GM23338 (cell line): ENCODE data around the gene SFT2D2. TPM values are rescaled to one million over a fixed set of nuclear protein-coding genes. Genes with fewer than 3 reads are reported as not detected.

ENCODE experiments used
- ATAC-seq: fragments of 200-7000 bp; cut with Tn5 transposase; 3 replicates; pipeline ENCODE4 v1.9.1; 2020
- DNase-seq: peaks from one replicate; pipeline ENCODE4 v3.0.0-alpha.2; 2015; ENCODE audit warnings: low spot score
- H2AFZ ChIP-seq: fragments of 200-600 bp; sonication (generic); 2 replicates; pipeline ENCODE4 v1.8.0; 2016; ENCODE audit warnings: antibody characterized with exemption, mild to moderate bottlenecking, moderate library complexity
- H3F3A ChIP-seq: fragments of 200-600 bp; sonication (generic); replicated peaks from 2 replicates; pipeline ENCODE4 v1.8.0; 2017; ENCODE audit warnings: antibody characterized with exemption, mixed run types, low read depth
- H3K27ac ChIP-seq: fragments of 200-600 bp; sonication (generic); 2 replicates; pipeline ENCODE4 v1.6.1; 2016; ENCODE audit warnings: low read depth
- H3K27me3 ChIP-seq: fragments of 200-600 bp; sonication (generic); 2 replicates; pipeline ENCODE4 v1.8.0; 2016; ENCODE audit warnings: mild to moderate bottlenecking, mixed run types, moderate library complexity; ENCODE audit not compliant: insufficient read depth
- H3K36me3 ChIP-seq: fragments of 200-600 bp; sonication (generic); 2 replicates; pipeline ENCODE4 v1.8.0; 2016; ENCODE audit warnings: mild to moderate bottlenecking; ENCODE audit not compliant: insufficient read depth
- H3K4me1 ChIP-seq: fragments of 200-600 bp; sonication (generic); 2 replicates; pipeline ENCODE4 v1.8.0; 2016; ENCODE audit warnings: mild to moderate bottlenecking, moderate library complexity; ENCODE audit not compliant: insufficient read depth
- H3K4me2 ChIP-seq: fragments of 200-600 bp; sonication (generic); 2 replicates; pipeline ENCODE4 v1.7.1; 2017; ENCODE audit warnings: mixed run types
- H3K4me3 ChIP-seq: fragments of 200-600 bp; sonication (generic); 2 replicates; pipeline ENCODE4 v1.6.1; 2016; ENCODE audit warnings: mixed run types
- H3K79me2 ChIP-seq: fragments of 200-600 bp; sonication (generic); replicated peaks from 2 replicates; pipeline ENCODE4 v1.8.0; 2017; ENCODE audit warnings: mild to moderate bottlenecking; ENCODE audit not compliant: insufficient read depth
- H3K9me2 ChIP-seq: fragments of 200-600 bp; sonication (generic); 2 replicates; pipeline ENCODE4 v1.8.0; 2017; ENCODE audit not compliant: insufficient read depth
- H4K20me1 ChIP-seq: fragments of 200-600 bp; sonication (generic); replicated peaks from 2 replicates; pipeline ENCODE4 v1.8.0; 2017; ENCODE audit warnings: mild to moderate bottlenecking; ENCODE audit not compliant: insufficient read depth
- H3K27ac Mint-ChIP-seq: 2 replicates; pipeline ENCODE4 v1.8.0; 2020; ENCODE audit warnings: inconsistent platforms, mild to moderate bottlenecking, moderate library complexity, mixed read lengths
- H3K27me3 Mint-ChIP-seq: 3 replicates; pipeline ENCODE4 v1.8.0; 2022; ENCODE audit warnings: low read depth, mild to moderate bottlenecking, moderate library complexity, mixed read lengths, inconsistent platforms; ENCODE audit not compliant: insufficient read depth, poor library complexity
- H3K36me3 Mint-ChIP-seq: 3 replicates; pipeline ENCODE4 v1.8.0; 2021; ENCODE audit warnings: low read depth, mild to moderate bottlenecking, inconsistent platforms, moderate library complexity, mixed read lengths
- H3K4me1 Mint-ChIP-seq: 3 replicates; pipeline ENCODE4 v1.8.0; 2020; ENCODE audit warnings: mild to moderate bottlenecking, inconsistent platforms, mixed read lengths
- H3K4me3 Mint-ChIP-seq: 3 replicates; pipeline ENCODE4 v1.8.0; 2021; ENCODE audit warnings: moderate library complexity, mild to moderate bottlenecking, inconsistent platforms, mixed read lengths
- H3K9me3 Mint-ChIP-seq: 3 replicates; pipeline ENCODE4 v1.8.0; 2020; ENCODE audit warnings: moderate library complexity, mild to moderate bottlenecking, inconsistent platforms, mixed read lengths
- CREB1 ChIP-seq: fragments of 250-450 bp; sonication (Bioruptor Pico); IDR thresholded peaks from 2 replicates; pipeline ENCODE4 v1.5.0; 2020; ENCODE audit warnings: low read depth, mild to moderate bottlenecking, moderate library complexity
- CTCF ChIP-seq, 2 experiments: fragments of 200-600 bp in 1 of 2; sonication (generic) in 1 of 2; conservative IDR thresholded peaks; 2 replicates each; pipeline versions ENCODE4 v1.5.1 to v1.6.1; 2016 to 2017; ENCODE audit warnings: antibody characterized with exemption in 2 of 2, low read depth in 2 of 2, mild to moderate bottlenecking in 2 of 2, moderate library complexity in 1 of 2
- ETS1 ChIP-seq: IDR thresholded peaks from 2 replicates; pipeline ENCODE4 v1.6.1; 2016; ENCODE audit warnings: antibody characterized with exemption
- EZH2 ChIP-seq: fragments of 200-600 bp; sonication (generic); IDR thresholded peaks from one replicate; pipeline ENCODE4 v1.8.0; 2017; ENCODE audit warnings: antibody characterized with exemption, mild to moderate bottlenecking, low read depth; ENCODE audit not compliant: unreplicated experiment
- JUNB ChIP-seq: IDR thresholded peaks from one replicate; pipeline ENCODE4 v1.6.1; 2016; ENCODE audit warnings: antibody characterized with exemption; ENCODE audit not compliant: unreplicated experiment
- NANOG ChIP-seq: IDR thresholded peaks from 2 replicates; pipeline ENCODE4 v1.6.1; 2016; ENCODE audit warnings: antibody characterized with exemption, borderline replicate concordance
- REST ChIP-seq: IDR thresholded peaks from one replicate; pipeline ENCODE4 v1.6.1; 2018; ENCODE audit warnings: antibody characterized with exemption; ENCODE audit not compliant: unreplicated experiment
- STAT1 ChIP-seq: IDR thresholded peaks from one replicate; pipeline ENCODE4 v1.6.1; 2016; ENCODE audit warnings: antibody characterized with exemption; ENCODE audit not compliant: unreplicated experiment
- ZNF114 ChIP-seq: fragments of 250-450 bp; sonication (Bioruptor Pico); IDR thresholded peaks from 2 replicates; pipeline ENCODE4 v1.5.0; 2020; ENCODE audit warnings: mild to moderate bottlenecking, moderate library complexity
- ZNF331 ChIP-seq: fragments of 250-450 bp; sonication (Bioruptor Pico); IDR thresholded peaks from 2 replicates; pipeline ENCODE4 v1.5.0; 2020; ENCODE audit warnings: low read depth, mild to moderate bottlenecking, moderate library complexity
- ZNF462 ChIP-seq: fragments of 250-450 bp; sonication (Bioruptor Pico); IDR thresholded peaks from 2 replicates; pipeline ENCODE4 v1.5.0; 2020; ENCODE audit warnings: mild to moderate bottlenecking, moderate library complexity
- polyA plus RNA-seq: library from polyadenylated mRNA; unstranded; fragments of >200 nt; fragmentation: Nextera tagmentation; extraction: Ambion mirVana; gene quantifications from 2 replicates; pipeline ENCODE4 v1.2.1, GENCODE V29; 2016
- total RNA-seq: library from RNA; depleted of rRNA; stranded (reverse); fragments of >200 nt; shearing (Covaris generic); gene quantifications from 2 replicates; pipeline ENCODE4 v1.2.3, GENCODE V29; 2014

SFT2D2 gene
- total and polyA plus RNA-seq, 2 experiments from 2014 or later, result 7.6 to 27.2 TPM

- TF ChIP-seq ZNF462 (CRISPR knock-in tag) (no peak), NANOG (no peak), CREB1 (CRISPR knock-in tag) (no peak)
Observed at GRCh38 chr1:168195199-168196135, 30.3 kb upstream of the SFT2D2 start (continued).

GRCh38 chr1:168199056-168199455 is 26.7 kb upstream of the SFT2D2 start:
- no peak for DNase-seq
- H3K27ac Mint-ChIP-seq, result no peak overlapping the region
- H3K36me3 Mint-ChIP-seq, result peaks cover 21% of the 10 kb centered on the region; the same call in 2 of the 3 replicates
- no peak for TF ChIP-seq STAT1
- no peak for TF ChIP-seq JUNB
- TF ChIP-seq EZH2, result no peak
- no peak for TF ChIP-seq REST
- no peak for TF ChIP-seq CREB1 (CRISPR knock-in tag)
- no peak for TF ChIP-seq ZNF114
- TF ChIP-seq ZNF331 (CRISPR knock-in tag), result no peak
- TF ChIP-seq CTCF (conservative IDR thresholded peaks at IDR 0.05; ENCODE audit: low read depth in 2 of 2), result no peak
- TF ChIP-seq ETS1, result no peak
- no peak for TF ChIP-seq NANOG

More at GRCh38 chr1:168199056-168199455, 26.7 kb upstream of the SFT2D2 start:
- H3K79me2 ChIP-seq, result no peaks in the 10 kb centered on the region
- H3K4me3 Mint-ChIP-seq, result no peak overlapping the region
- H3K27ac ChIP-seq, result no peak overlapping the region
- H4K20me1 ChIP-seq, result no peaks in the 10 kb centered on the region
- no peak overlapping the region for H3K4me2 ChIP-seq
- peaks cover 4% of the 10 kb centered on the region for H3K4me1 Mint-ChIP-seq
- no peak overlapping the region for H2AFZ ChIP-seq
- peaks cover 2% of the 10 kb centered on the region; the same call in 1 of the 2 replicates for H3K36me3 ChIP-seq
- no peaks in the 10 kb centered on the region for H3K9me2 ChIP-seq
- no peak overlapping the region for H3K4me3 ChIP-seq
- H3K27me3 ChIP-seq, result no peaks in the 10 kb centered on the region
- H3K9me3 Mint-ChIP-seq, result no peaks in the 10 kb centered on the region
- no peaks in the 10 kb centered on the region for H3K27me3 Mint-ChIP-seq
- ATAC-seq, result no peak
- no peaks in the 10 kb centered on the region for H3F3A ChIP-seq
- H3K4me1 ChIP-seq, result no peaks in the 10 kb centered on the region
